PC-9 (cell line): ENCODE results near the gene GPR135. TPM values are rescaled to one million over a fixed set of nuclear protein-coding genes. Genes with fewer than 3 reads are reported as not detected.

Source experiments
- BruUV-seq: library from RNA; stranded (reverse); fragments of 400-500 nt; replicated peaks from 2 replicates; lab custom pipeline; 2021; lab: Mats Ljungman, UMichigan
- CTCF ChIA-PET: fragments of 300-600 bp; sonication (Branson Sonifier 250); formaldehyde crosslinking; loops from one replicate; lab custom pipeline; 2022; ENCODE audit warnings: antibody characterized with exemption; lab: Charles Lee
- POLR2A ChIA-PET: fragments of 300-600 bp; sonication (Branson Sonifier 250); formaldehyde crosslinking; loops from one replicate; lab custom pipeline; 2022; ENCODE audit warnings: antibody characterized with exemption; ENCODE audit not compliant: unreplicated experiment; lab: Charles Lee
- DNase-seq, 2 experiments: peaks; one replicate each; pipeline versions ENCODE4 v3.0.0 to v3.0.0-alpha.2; 2015 to 2022; ENCODE audit warnings: mixed read lengths in 1 of 2
- H2AFZ ChIP-seq: fragments of 200-600 bp; sonication (generic); 2 replicates; pipeline ENCODE4 v1.8.1; 2017; ENCODE audit warnings: antibody characterized with exemption
- H3F3A ChIP-seq: fragments of 200-600 bp; sonication (generic); 2 replicates; pipeline ENCODE4 v1.8.1; 2017; ENCODE audit warnings: antibody characterized with exemption, mild to moderate bottlenecking, low read depth; ENCODE audit not compliant: insufficient read depth
- H3K27ac ChIP-seq: fragments of 200-600 bp; sonication (generic); 2 replicates; pipeline ENCODE4 v1.6.1; 2016; ENCODE audit warnings: mixed run types
- H3K27me3 ChIP-seq: fragments of 200-600 bp; sonication (generic); 2 replicates; pipeline ENCODE4 v1.6.1; 2016; ENCODE audit warnings: low read depth, mixed run types; ENCODE audit not compliant: insufficient read depth
- H3K36me3 ChIP-seq: fragments of 200-600 bp; sonication (generic); 2 replicates; pipeline ENCODE4 v1.6.1; 2016; ENCODE audit warnings: low read depth, mixed run types
- H3K4me1 ChIP-seq: fragments of 200-600 bp; sonication (generic); replicated peaks from 2 replicates; pipeline ENCODE4 v1.6.1; 2016; ENCODE audit warnings: mixed run types; ENCODE audit not compliant: insufficient read depth
- H3K4me2 ChIP-seq: fragments of 200-600 bp; sonication (generic); 2 replicates; pipeline ENCODE4 v1.6.1; 2017; ENCODE audit warnings: mixed run types
- H3K4me3 ChIP-seq: fragments of 200-600 bp; sonication (generic); 2 replicates; pipeline ENCODE4 v1.6.1; 2016; ENCODE audit warnings: mixed run types
- H3K79me2 ChIP-seq: fragments of 200-600 bp; sonication (generic); 2 replicates; pipeline ENCODE4 v1.6.1; 2017; ENCODE audit warnings: low read depth, mixed run types
- H3K9me2 ChIP-seq: fragments of 200-600 bp; sonication (generic); 2 replicates; pipeline ENCODE4 v1.8.1; 2017; ENCODE audit warnings: mild to moderate bottlenecking; ENCODE audit not compliant: insufficient read depth
- H3K9me3 ChIP-seq: fragments of 200-600 bp; sonication (generic); 2 replicates; pipeline ENCODE4 v1.8.1; 2016; ENCODE audit warnings: low read depth; ENCODE audit not compliant: insufficient read depth
- H4K20me1 ChIP-seq: fragments of 200-600 bp; sonication (generic); 2 replicates; pipeline ENCODE4 v1.8.1; 2017; ENCODE audit not compliant: insufficient read depth
- CTCF ChIP-seq: fragments of 200-600 bp; sonication (generic); conservative IDR thresholded peaks from 2 replicates; pipeline ENCODE4 v1.6.1; 2017; ENCODE audit warnings: mixed run types, antibody characterized with exemption, mild to moderate bottlenecking, moderate library complexity
- EZH2 ChIP-seq: fragments of 200-600 bp; sonication (generic); IDR thresholded peaks from 2 replicates; pipeline ENCODE4 v1.8.0; 2017; ENCODE audit warnings: antibody characterized with exemption, low read depth
- intact Hi-C: fragments of 100-400 bp; cut with micrococcal nuclease; formaldehyde crosslinking; loops from one replicate; pipeline ENCODE4 v1.10.0; 2022; ENCODE audit not compliant: unreplicated experiment
- total RNA-seq: library from RNA; stranded (reverse); gene quantifications from 2 replicates; pipeline ENCODE4 v1.2.3, GENCODE V29; 2021

The GPR135 gene
- total RNA-seq, 1 experiment from 2014 or later, result 15.2 TPM

GRCh38 chr14:59510001-59510400 is 44.8 kb upstream of the GPR135 start:
- H3K27ac ChIP-seq, result no peak overlapping the region
- ChIA-PET POLR2A (no interaction called here), CTCF (no interaction called here)
- no peaks in the 10 kb centered on the region for H3K9me2 ChIP-seq
- DNase-seq, result no peak
- no peaks in the 10 kb centered on the region for H3K4me1 ChIP-seq
- no peaks in the 10 kb centered on the region for H3K79me2 ChIP-seq
- BruUV-seq, result no TSS peak
- H3K4me3 ChIP-seq, result no peak overlapping the region
- no peaks in the 10 kb centered on the region for H3F3A ChIP-seq
- intact Hi-C loops, result no loop called here
- no peaks in the 10 kb centered on the region for H3K27me3 ChIP-seq
- H3K4me2 ChIP-seq, result no peak overlapping the region
- H3K36me3 ChIP-seq, result no peaks in the 10 kb centered on the region
- H4K20me1 ChIP-seq, result no peaks in the 10 kb centered on the region
- no peak for TF ChIP-seq CTCF
- no peak for TF ChIP-seq EZH2
- H3K9me3 ChIP-seq, result no peaks in the 10 kb centered on the region
- no peak overlapping the region for H2AFZ ChIP-seq

- Histone ChIP-seq H3K4me2 (no peak overlapping the region), H3K9me3 (no peaks in the 10 kb centered on the region), H3F3A (no peaks in the 10 kb centered on the region), H3K27ac (no peak overlapping the region), H3K36me3 (no peaks in the 10 kb centered on the region), H2AFZ (no peak overlapping the region), H3K4me1 (no peaks in the 10 kb centered on the region), H3K9me2 (no peaks in the 10 kb centered on the region), H3K27me3 (no peaks in the 10 kb centered on the region), H3K79me2 (no peaks in the 10 kb centered on the region), H3K4me3 (no peak overlapping the region), H4K20me1 (no peaks in the 10 kb centered on the region)
- ChIA-PET CTCF (no interaction called here), POLR2A (no interaction called here)
- DNase-seq, result no peak
- TF ChIP-seq EZH2 (no peak), CTCF (no peak)
- no TSS peak for BruUV-seq
- intact Hi-C loops, result loop anchor here (10.0 kb wide), 1 partner anchor 676 kb away; no protein-coding TSS in a partner anchor
Measured at GRCh38 chr14:59509101-59509500, 43.9 kb upstream of the GPR135 start.

GRCh38 chr14:59507752-59508103 is 42.5 kb upstream of the GPR135 start:
- H3F3A ChIP-seq, result no peaks in the 10 kb centered on the region
- no peaks in the 10 kb centered on the region for H3K4me1 ChIP-seq
- no peaks in the 10 kb centered on the region for H3K9me3 ChIP-seq
- peak in 1 of 2 experiments; percentile 37 for DNase-seq
- intact Hi-C loops, result loop anchor here (10.0 kb wide), 1 partner anchor 677 kb away; no protein-coding TSS in a partner anchor
- TF ChIP-seq EZH2 (no peak), CTCF (no peak)
- ChIA-PET POLR2A (interaction anchor here (0.9 kb wide), 1 partner anchor 24 kb away, joined by 5 read pairs; the partner anchor contains the start of genes JKAMP and L3HYPDH), CTCF (interaction anchor here (0.5 to 0.6 kb wide), 2 partner anchors 463 to 958 kb away, joined by 3 to 4 read pairs; no protein-coding TSS in a partner anchor)
- no peaks in the 10 kb centered on the region for H3K27me3 ChIP-seq
- H4K20me1 ChIP-seq, result no peaks in the 10 kb centered on the region
- no peak overlapping the region for H3K4me3 ChIP-seq
- no peak overlapping the region for H2AFZ ChIP-seq
- no TSS peak for BruUV-seq
- no peak overlapping the region for H3K27ac ChIP-seq
- no peaks in the 10 kb centered on the region for H3K36me3 ChIP-seq
- H3K79me2 ChIP-seq, result no peaks in the 10 kb centered on the region
- H3K9me2 ChIP-seq, result no peaks in the 10 kb centered on the region
- H3K4me2 ChIP-seq, result no peak overlapping the region
